BJ (cell line): ENCODE measurements around the gene ATXN2. TPM values are rescaled to one million over a fixed set of nuclear protein-coding genes. Genes with fewer than 3 reads are reported as not detected.

ENCODE experiments used
- CTCF ChIA-PET: fragments of 350-600 bp; formaldehyde crosslinking; extraction: SDS; loops from one replicate; lab custom pipeline; 2021; ENCODE audit warnings: antibody characterized with exemption, inconsistent platforms; lab: Yijun Ruan, JAX
- POLR2A ChIA-PET: fragments of 300-600 bp; sonication (Branson Sonifier 250); formaldehyde crosslinking; extraction: SDS; loops from one replicate; lab custom pipeline; 2021; ENCODE audit warnings: antibody characterized with exemption; lab: Charles Lee
- DNase-seq: peaks from one replicate; pipeline ENCODE4 v3.0.0-alpha.2; 2011; ENCODE audit warnings: low read depth
- H3K27me3 ChIP-seq: 2 replicates; pipeline ENCODE4 v1.6.0; 2011; ENCODE audit warnings: low read length; ENCODE audit not compliant: control insufficient read depth, insufficient read depth
- H3K36me3 ChIP-seq: 2 replicates; pipeline ENCODE4 v1.5.1; 2011; ENCODE audit warnings: low read length; ENCODE audit not compliant: control insufficient read depth, insufficient read depth
- H3K4me3 ChIP-seq: 2 replicates; pipeline ENCODE4 v1.5.1; 2011; ENCODE audit warnings: low read depth, mild to moderate bottlenecking, control low read depth, low read length
- polyA plus RNA-seq: library from polyadenylated mRNA; depleted of rRNA; stranded (reverse); fragments of >200 nt; gene quantifications from 2 replicates; pipeline ENCODE4 v1.2.3, GENCODE V29; 2011
- TF ChIP-seq, protein P1 (sequence below): IDR thresholded peaks from 2 replicates; pipeline ENCODE4 v1.5.1; 2011; ENCODE audit warnings: low read depth, mild to moderate bottlenecking, control low read depth, inconsistent platforms, low read length, moderate library complexity; ENCODE audit not compliant: insufficient read depth

Gene ATXN2
- polyA plus RNA-seq, 1 experiment, result 30.3 TPM

DNA sequence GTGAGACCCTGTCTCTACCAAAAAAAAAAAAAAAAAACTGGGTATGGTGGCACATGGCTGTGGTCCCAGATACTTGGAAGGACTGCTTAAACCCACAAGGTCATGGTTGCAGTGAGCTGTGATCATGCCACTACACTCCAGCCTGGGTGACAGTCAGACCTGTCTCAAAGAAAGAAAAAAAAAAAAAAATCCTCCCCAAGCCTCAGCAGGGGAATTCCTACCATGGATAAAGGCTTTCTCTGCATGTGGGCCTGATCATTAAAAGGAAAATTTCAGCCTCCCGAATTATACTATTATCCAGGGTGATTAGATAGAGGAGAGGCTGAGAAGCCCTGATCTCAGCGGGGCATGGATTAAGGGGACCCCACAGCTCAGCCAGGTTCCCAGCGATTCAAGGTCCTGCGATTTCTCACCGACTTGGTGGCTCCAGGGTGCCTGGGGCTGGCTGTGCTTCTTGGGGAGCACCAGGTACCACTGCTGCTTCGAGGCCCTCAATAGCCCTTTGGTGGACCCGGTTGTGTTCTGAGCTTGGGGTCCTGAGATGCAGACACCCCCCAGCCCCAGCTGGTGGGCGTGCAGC lies 187.8 kb downstream of the ATXN2 start:
- ChIA-PET CTCF (interaction anchor here (1.8 to 7.5 kb wide), 3 partner anchors 15 to 43 kb away, joined by 5 to 40 read pairs (median 7); no protein-coding TSS in a partner anchor), POLR2A (no interaction called here)
- Histone ChIP-seq H3K27me3 (no peaks in the 10 kb centered on the region), H3K36me3 (no peaks in the 10 kb centered on the region), H3K4me3 (no peak overlapping the region)
- TF ChIP-seq, protein P1, sequence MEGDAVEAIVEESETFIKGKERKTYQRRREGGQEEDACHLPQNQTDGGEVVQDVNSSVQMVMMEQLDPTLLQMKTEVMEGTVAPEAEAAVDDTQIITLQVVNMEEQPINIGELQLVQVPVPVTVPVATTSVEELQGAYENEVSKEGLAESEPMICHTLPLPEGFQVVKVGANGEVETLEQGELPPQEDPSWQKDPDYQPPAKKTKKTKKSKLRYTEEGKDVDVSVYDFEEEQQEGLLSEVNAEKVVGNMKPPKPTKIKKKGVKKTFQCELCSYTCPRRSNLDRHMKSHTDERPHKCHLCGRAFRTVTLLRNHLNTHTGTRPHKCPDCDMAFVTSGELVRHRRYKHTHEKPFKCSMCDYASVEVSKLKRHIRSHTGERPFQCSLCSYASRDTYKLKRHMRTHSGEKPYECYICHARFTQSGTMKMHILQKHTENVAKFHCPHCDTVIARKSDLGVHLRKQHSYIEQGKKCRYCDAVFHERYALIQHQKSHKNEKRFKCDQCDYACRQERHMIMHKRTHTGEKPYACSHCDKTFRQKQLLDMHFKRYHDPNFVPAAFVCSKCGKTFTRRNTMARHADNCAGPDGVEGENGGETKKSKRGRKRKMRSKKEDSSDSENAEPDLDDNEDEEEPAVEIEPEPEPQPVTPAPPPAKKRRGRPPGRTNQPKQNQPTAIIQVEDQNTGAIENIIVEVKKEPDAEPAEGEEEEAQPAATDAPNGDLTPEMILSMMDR, result no peak
- DNase-seq, result no peak

DNA sequence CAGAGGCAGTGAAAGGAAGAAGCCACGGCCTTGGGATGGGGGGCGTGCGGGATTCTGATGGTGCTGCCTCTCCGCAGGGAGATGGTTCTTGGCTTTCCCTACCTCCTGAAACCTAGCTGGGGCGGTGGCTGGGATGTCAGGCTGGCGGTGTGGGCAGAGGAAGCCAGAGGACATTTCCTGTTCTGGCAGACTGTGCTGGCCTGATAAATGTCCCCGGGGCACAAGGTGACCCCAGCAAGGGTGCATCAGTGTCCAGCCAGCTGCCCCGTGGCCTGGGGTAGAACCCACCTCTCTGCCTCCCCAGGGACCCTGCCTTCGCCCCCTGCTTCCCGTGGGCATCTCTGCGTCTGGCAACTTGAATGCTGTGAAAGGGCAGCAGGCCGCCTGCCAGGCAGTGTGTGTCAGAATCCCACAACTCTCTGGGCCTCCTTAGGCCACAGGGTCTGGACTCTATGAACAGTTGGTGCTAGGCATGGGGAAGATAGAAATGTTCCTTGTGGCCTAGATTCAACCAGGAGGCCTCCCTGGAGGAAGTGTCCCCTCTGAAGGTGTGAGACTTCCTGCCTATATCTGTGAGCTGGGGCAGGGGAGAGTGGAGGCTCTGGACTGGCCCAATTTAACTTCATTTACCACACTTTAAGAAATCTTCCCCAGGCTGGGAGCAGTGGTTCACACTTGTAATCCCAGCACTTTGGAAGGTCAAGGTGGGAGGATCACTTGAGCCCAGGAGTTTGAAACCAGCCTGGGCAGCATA lies 188.5 kb downstream of the ATXN2 start:
- TF ChIP-seq, protein P1, result no peak
- POLR2A ChIA-PET, result no interaction called here
- DNase-seq, result no peak
- H3K4me3 ChIP-seq, result no peak overlapping the region
- H3K27me3 ChIP-seq, result no peaks in the 10 kb centered on the region
- CTCF ChIA-PET, result interaction anchor here (0.6 to 7.5 kb wide), 5 partner anchors 9 to 55 kb away, joined by 3 to 40 read pairs (median 5); no protein-coding TSS in a partner anchor
- H3K36me3 ChIP-seq, result no peaks in the 10 kb centered on the region

DNA sequence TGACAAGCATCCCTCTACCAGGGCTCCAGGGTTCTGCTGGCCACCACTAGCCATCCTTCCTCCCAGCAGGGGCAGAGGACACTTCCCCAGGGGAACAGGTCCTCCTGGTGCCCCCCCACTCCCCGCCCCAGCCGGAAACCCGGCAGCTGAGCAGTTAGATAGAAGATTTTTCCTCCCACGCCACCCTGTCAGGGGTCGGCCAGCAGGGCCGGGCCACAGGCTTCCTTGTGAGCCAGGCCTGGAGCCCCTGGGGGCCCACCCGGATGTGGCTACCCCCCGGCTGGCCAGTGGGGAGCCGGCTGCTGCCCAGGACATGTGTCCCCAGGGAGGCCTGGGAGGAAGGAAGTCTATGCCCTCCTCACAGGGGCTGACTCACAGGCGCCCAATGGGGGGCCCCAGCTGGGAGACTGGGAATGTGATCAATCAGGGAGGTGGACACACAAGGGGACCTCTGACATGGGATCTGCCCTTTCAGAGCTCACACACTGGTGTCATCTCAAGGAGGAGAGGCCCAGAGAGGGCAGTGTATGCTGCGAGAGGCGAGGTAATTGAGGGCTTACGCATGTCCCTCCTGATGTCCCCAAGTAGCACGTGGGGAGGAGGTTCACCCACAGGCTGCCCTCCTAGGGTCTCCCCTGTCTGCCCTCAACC lies 189.2 kb downstream of the ATXN2 start:
- TF ChIP-seq, protein P1, result no peak
- CTCF ChIA-PET, result interaction anchor here (0.6 to 7.5 kb wide), 7 partner anchors 10 to 55 kb away, joined by 3 to 40 read pairs (median 4); no protein-coding TSS in a partner anchor
- peak overlapping the region; percentile 23 for H3K4me3 ChIP-seq
- no peak for DNase-seq
- POLR2A ChIA-PET, result interaction anchor here (0.6 kb wide), 1 partner anchor 39 kb away, joined by 3 read pairs; no protein-coding TSS in a partner anchor
- H3K27me3 ChIP-seq, result no peaks in the 10 kb centered on the region
- no peaks in the 10 kb centered on the region for H3K36me3 ChIP-seq

DNA sequence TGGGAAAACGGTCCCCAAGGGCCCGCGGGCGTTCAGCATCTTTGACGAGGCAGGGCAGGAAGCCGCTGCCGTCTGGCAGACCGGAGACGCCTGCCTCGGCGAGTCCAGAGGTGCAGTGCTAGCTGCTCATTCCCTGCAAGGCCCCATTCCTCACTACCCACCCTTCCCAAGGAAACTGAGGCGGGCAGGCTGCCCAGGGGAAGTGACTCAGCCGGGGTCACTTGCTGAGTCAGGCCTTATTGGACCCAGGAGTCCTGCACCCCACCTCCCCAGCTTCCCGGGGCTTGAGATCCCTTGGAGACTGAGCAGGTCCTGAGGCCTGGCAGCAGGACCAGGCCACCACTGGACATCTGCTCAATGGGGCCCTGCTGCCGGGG lies 189.7 kb downstream of the ATXN2 start:
- Histone ChIP-seq H3K36me3 (no peaks in the 10 kb centered on the region), H3K27me3 (no peaks in the 10 kb centered on the region), H3K4me3 (peak overlapping the region; percentile 23)
- no peak for DNase-seq
- TF ChIP-seq, protein P1, result no peak
- POLR2A ChIA-PET, result no interaction called here
- CTCF ChIA-PET, result interaction anchor here (0.6 to 7.5 kb wide), 3 partner anchors 13 to 42 kb away, joined by 3 to 40 read pairs (median 3); no protein-coding TSS in a partner anchor
